Measurements from ENCODE around the gene ECHS1. TPM values are rescaled to one million over a fixed set of nuclear protein-coding genes. Genes with fewer than 3 reads are reported as not detected.

The ECHS1 gene
- total and polyA plus RNA-seq, 2 donors (not counting 3 experiments of a cell fraction or from before 2014, with no cell fraction given), result 46.2 to 108 TPM

DNA sequence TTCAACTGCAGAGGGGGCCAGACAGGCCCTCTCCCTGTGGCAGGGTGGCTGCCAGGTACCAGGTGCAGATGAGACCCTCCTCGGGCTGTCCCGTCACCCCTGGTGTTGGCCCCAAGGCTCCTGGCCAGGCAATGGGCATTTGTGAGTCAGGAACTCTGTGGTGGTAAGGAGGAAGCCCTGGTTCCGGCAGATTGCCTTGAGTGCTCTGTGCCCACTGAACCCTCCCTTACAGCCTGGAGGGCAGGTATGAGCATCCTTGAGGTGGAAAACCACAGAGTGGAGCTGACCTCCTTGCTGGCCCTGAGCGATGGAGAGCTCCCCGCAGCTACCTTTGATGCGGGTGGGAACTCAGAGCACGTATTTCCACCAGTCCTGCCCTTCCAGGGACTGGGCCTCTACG, 7.9 kb upstream of the ECHS1 start:
- H3K27me3 ChIP-seq (ENCODE audit: control insufficient read depth in 2 of 2, insufficient read depth in 2 of 2, low read length in 2 of 2), result no peaks in the 10 kb centered on the region
- DNase-seq (ENCODE audit: low read depth, low spot score) (no peak), FAIRE-seq (no peak)
- no peaks in the 10 kb centered on the region for H3K36me3 ChIP-seq (ENCODE audit: control insufficient read depth in 2 of 2, extremely low read depth in 1 of 2, insufficient read depth in 2 of 2, low read length in 2 of 2)
- H3K27ac ChIP-seq (ENCODE audit: insufficient read depth, low read depth, low read length), result no peak overlapping the region
- POLR2A ChIA-PET, result no interaction called here
- H3K4me2 ChIP-seq (ENCODE audit: insufficient read depth, low read length), result no peak overlapping the region
- CTCF ChIA-PET, result no interaction called here
- H3K79me2 ChIP-seq (ENCODE audit: control insufficient read depth, insufficient read depth, low read length), result no peaks in the 10 kb centered on the region
- H3K9ac ChIP-seq (replicated peaks; ENCODE audit: extremely low read depth, insufficient read depth, low read length), result no peak overlapping the region
- H3K4me3 ChIP-seq (replicated peaks in 1 of 3; ENCODE audit: insufficient read depth in 1 of 3, low read depth in 1 of 3, low read length in 3 of 3), result no peak overlapping the region
- H3K4me1 ChIP-seq (ENCODE audit: control insufficient read depth, extremely low read depth, insufficient read depth, low read length), result peaks cover 8% of the 10 kb centered on the region
- no TSS peak for BruUV-seq (replicated peaks)
- H3K9me3 ChIP-seq (replicated peaks; ENCODE audit: control insufficient read depth, insufficient read depth, low read length), result no peaks in the 10 kb centered on the region
- H4K20me1 ChIP-seq (replicated peaks; ENCODE audit: control insufficient read depth, extremely low read depth, insufficient read depth, low read length), result no peaks in the 10 kb centered on the region
- TF ChIP-seq POLR2AphosphoS5 (IDR thresholded peaks at IDR 0.05; ENCODE audit: insufficient read depth, low read depth, low read length), result no peak
- no peak for TF ChIP-seq CTCF (IDR thresholded peaks at IDR 0.05; ENCODE audit: extremely low read depth in 1 of 2, insufficient read depth in 1 of 2, low read depth in 1 of 2, low read length in 2 of 2)
- TF ChIP-seq JUN (IDR thresholded peaks at IDR 0.05; ENCODE audit: borderline replicate concordance, insufficient read depth, insufficient read length, low read depth), result no peak
- TF ChIP-seq POLR2A (IDR thresholded peaks at IDR 0.05; ENCODE audit: low read depth, low read length), result no peak
- TF ChIP-seq EZH2 (IDR thresholded peaks at IDR 0.05; ENCODE audit: borderline replicate concordance, low read depth, low read length, severe bottlenecking), result no peak
- no peak for TF ChIP-seq MAX (IDR thresholded peaks at IDR 0.05; ENCODE audit: insufficient read depth, insufficient read length)
- TF ChIP-seq FOS (IDR thresholded peaks at IDR 0.05; ENCODE audit: borderline replicate concordance, insufficient read depth, low read length), result no peak
- no peak for TF ChIP-seq MYC (IDR thresholded peaks at IDR 0.05; ENCODE audit: low read depth, low read length)
- no peak for TF ChIP-seq GATA2 (IDR thresholded peaks at IDR 0.05; ENCODE audit: insufficient read depth, insufficient read length, low read depth, low read length)
- no peaks in the 10 kb centered on the region for H3K9me1 ChIP-seq (replicated peaks; ENCODE audit: control insufficient read depth, extremely low read depth, insufficient read depth, low read length)
- intact Hi-C loops (cut with micrococcal nuclease) (no loop called here), dilution Hi-C loops (cut with MboI; ENCODE audit: extremely low pct_ligation_motif_present, low sequenced_read_pairs) (no loop called here)
- no peak overlapping the region for H2AFZ ChIP-seq (ENCODE audit: low read depth, low read length)

Measured in endothelial cell of umbilical vein (primary cell).